Measurements from ENCODE around the gene NPTN.

GRCh38 chr15:73620078-73620477 lies 13.1 kb downstream of the NPTN start:
- TF ChIP-seq CTCF (IDR thresholded peaks at IDR 0.05) (no peak), POLR2AphosphoS5 (IDR thresholded peaks at IDR 0.05; ENCODE audit: low read depth, low read length) (no peak), SIN3A (IDR thresholded peaks at IDR 0.05; ENCODE audit: borderline replicate concordance, insufficient read depth, low read depth, low read length) (no peak)
